ENCODE data around the gene TAS1R1.

GRCh38 chr1:6624710-6625583 lies 69.8 kb downstream of the TAS1R1 start, which contains the start of gene THAP3:
- TF ChIP-seq CTCF (IDR thresholded peaks at IDR 0.05): no peak
- TF ChIP-seq SIN3A (IDR thresholded peaks at IDR 0.05; ENCODE audit: borderline replicate concordance, insufficient read depth, low read depth, low read length): no peak

Data from Panc1 (cell line).